Activated CD8-positive, alpha-beta memory T cell treated with anti-CD3 and anti-CD28 coated beads, Interleukin-2, amount 50 U/mL, for 48 hours (primary cell): ENCODE data around the gene RNF26.
A peak's percentile ranks its signal among the peaks of the same experiment; 100 is the strongest.

Source experiments
- DNase-seq: peaks from one replicate; pipeline ENCODE4 v3.0.0-alpha.2; 2020

The RNF26 gene

DNA sequence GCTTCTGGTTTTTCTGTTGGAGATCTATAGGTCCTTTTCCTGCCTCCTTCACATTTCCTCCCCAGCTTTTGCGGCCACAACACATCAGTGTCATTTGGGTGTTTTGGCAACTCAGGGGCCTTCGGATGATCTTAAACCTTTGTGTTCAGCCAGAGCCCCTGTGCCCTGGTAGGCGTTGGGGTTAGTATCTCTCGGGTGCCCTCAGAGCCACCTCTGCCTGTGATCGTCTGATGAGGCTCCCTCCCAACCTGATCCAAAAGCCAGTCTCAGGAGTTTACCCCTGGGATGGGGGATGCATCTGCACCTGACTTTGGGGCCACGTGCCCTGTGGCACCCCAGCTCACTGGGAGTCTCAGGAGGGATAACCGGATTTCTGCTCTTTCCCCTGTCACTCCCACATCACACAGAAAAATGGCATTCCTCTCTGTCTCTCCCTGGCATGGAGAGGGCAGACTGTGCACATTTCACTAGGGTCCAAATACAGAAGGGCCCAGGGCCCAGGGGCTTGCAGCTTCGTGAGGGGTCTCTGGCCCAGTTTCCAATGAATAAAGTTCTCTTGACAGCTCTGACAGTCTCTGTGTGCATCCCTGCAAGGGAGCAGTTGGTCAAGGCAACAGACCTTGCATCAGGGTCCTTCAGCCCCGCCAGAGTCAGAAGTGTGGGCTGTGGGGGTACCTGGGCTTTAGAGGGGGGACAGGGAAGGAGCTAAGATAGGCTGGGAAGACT is 2.6 kb downstream of the RNF26 start:
- DNase-seq = no peak

DNA sequence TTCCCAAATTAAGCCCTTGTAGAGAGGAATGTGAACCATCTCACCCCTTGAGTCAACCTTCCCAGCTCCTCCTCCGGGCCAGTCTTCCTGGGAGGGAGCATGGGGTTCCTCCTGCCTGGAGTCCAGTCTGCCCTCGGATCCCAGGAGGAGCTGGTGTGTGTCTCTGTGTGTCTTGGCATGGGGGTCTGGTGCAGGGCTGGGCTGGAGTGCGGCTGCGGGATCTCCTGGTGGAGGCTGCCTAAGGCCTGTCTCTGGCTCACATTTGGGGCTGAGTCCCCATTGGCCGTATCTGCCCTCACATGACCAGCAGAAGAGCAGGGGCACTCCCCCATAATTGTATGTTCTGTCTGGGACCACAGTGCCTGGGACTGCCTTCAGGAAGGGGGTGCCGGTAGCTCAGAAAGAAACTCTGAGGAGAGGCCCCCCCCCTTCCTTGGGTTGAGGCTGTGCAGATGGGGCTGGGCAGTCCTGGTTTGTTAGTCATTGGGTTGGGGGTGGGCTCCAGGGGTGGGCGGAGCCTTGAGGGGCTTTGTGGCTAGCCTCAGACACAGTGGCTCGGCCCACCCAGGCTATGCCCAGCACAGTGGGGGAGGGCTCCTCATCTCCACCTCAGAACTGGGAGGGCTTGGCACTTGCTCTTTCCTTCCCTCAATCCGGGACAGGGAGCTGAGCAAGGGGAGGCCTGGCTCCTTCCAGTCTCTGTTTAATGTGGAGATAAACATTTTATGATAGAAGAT is 3.4 kb downstream of the RNF26 start:
- DNase-seq = no peak

DNA sequence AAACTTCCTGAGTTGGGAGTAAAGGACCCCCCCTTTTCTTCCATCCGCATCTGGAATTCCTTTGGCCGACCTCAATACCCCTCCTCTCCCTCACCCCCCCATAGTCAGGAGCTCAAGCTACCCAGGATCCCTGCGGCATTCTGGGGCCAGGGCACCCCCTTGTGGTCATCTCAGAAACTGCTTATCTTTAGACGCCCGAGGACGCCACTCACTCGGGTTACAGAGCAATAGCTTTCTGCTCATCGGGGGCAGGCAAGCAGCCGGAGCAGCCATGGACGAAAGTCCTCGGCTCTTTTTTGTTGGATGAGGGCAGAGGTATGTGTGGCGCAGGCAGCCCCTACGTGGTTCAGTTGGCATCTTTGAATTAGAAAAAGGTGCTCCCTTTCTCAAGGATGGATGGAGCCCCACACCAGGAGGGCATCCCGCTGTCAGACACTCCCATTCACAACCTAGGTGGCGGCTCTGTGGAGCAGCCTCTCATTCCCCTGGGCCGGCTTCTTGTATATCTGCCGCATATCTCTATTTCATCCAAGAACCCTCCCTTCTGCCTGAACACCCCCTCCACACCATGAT is 4.1 kb downstream of the RNF26 start:
- DNase-seq = peak; percentile 85

DNA sequence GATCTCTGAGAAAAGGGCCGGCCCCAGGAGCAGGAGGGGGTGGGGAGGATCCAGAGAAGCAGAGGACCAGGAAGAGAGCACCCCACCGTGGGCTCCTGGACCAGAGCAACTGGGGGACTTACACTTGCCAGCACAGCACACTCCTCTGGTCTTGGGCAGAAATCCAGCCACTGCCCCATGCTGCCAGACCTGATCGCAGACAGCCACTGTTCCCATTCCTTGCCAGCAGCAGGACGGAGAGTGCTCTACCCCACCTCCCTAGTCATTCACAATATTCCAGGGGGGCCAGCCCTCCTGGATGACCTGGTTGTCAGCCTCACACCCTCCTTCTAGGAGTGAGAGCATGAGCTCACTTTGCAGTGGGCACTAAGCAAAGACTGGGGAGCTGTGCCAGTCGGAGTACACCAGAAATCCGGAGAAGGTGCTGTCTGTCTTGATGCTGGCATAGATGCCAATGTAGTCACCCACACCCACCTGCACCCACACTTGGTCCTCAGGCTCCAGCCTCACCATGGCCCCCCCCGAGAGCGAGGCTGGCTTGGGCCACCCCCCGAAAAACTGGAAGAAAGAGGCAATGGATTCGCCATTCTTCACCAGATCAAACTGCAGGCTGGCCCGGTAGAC is 4.8 kb downstream of the RNF26 start:
- DNase-seq = peak; percentile 56

GRCh38 chr11:119339589-119340334 is 5.4 kb downstream of the RNF26 start:
- peak; percentile 85 for DNase-seq

DNA sequence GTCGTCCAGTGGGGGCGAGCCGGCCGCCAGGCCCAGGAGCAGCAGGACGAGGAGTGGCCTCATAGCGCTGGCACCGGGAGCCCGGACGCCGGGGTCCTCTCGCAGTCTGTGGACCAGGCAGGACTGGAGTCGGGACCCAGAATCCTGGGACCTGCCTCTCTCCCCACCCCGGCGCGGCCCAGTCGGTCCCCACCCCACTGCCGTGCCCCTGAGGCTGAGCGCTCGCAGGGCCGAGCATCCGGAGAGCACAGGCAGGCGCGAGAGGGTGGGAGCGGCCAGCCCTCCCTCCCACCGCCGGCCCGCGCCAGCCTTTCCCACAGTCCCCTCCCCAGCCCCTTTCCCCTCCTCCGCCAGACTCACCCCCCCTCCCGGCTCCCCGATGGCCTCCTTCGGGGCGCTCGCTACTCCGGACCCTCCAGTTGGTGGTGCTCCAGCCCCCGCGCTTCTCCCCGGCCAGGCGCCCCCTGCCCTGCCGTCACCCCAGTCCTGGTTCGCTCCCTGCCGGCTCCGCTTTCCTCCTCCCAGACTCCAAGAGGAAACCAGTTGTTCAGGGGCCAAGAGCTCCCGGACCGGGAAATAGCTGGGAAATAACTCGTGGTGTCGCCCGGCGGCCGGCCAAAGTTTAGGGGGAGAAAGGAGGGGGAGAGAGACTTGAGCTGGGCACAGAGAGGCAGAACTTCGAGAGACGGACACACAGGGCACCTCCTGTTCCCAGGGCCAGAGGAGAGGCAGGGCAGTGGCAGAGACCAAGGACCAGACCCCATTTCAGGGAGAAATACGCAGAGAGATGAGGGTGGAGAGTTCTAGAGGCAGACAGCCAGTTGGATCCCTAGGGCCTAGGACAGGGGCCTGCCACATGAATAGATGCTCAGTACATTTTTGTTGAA is 6.3 kb downstream of the RNF26 start, which contains the start of gene C1QTNF5:
TSS of gene C1QTNF5 (minus strand) at position 549 of the 887 bp plus-strand sequence. CDS start at position 63, 486 bp downstream.
- peak; percentile 56 for DNase-seq

DNA sequence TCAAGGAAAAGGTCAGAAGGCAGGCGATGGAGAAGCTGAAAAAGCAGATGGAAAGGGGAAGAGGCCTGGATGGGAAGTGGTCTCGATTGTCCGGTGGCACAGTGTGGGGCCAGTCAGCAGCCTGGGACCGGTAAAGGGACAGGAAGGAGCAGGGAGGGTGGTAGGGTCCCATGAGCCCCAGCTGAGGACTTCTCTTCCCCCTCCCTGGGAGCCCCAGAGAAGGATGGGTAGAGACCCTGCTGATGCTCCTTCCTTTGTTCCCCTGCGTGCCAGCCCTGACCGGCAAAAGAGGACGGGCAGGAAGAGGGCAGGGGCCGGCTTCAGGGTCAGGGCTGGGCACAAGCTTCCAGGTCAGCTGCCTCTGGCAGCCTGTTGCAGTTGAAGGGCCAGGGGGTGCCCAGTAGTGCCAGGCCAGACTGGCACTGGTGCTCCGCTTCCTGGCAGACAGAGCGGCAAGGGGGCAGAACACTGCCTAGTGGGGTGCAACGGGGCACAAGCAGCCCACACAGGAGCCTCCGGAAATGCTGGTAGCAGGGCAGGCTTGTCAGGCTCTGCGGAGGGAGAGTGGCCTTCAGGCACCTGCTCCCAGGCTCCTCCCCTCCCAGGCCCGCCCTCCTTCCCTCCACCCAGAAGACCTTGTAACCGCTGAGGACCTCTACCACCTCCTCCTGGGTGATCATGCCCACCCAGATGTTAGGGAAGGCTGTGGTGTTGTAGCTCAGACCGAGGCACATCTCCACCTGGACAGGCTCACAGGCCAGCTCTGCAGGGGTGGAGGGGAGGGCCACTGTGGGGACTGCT is 7.1 kb downstream of the RNF26 start:
- no peak for DNase-seq

- DNase-seq = no peak
Observed at GRCh38 chr11:119342023-119342300, 7.6 kb downstream of the RNF26 start.

DNA sequence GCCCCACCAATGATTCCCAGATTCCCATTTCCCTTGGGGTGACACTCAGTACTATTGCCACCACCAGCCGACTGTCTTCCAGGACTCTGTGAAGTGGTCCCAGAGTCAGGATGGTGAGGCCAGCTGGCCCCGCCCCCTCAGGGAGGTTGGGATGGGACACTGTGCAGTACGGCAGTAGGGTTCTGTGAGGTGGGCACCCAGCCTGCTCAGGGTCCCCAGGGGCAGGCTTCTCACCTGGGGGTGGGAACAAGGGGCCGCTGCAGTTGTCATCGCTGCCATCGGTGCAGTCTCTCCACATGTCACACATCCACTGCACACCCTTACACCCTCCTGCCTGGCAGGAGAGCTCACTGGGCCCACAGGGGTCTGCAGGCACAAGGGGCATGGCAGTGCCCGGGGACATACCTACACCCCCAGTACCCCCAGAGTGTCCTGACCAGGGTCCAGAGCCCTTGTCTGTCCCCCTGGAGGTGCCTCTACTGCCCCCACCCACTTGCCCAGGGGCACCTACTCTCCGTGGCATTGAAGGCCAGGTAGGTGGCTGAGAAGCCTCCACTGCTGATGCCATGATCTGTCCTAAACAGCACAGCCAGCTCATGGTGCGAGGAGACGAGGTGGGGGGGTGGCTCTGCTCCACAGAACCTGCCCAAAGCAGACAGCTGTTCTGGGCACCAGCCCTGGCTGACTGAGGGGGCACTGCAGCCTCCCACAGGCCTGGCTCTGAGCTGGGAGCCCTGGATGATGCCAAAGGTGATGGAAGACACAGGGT is 8.2 kb downstream of the RNF26 start:
- no peak for DNase-seq

GRCh38 chr11:119343726-119344125 is 9.4 kb downstream of the RNF26 start:
- no peak for DNase-seq

DNA sequence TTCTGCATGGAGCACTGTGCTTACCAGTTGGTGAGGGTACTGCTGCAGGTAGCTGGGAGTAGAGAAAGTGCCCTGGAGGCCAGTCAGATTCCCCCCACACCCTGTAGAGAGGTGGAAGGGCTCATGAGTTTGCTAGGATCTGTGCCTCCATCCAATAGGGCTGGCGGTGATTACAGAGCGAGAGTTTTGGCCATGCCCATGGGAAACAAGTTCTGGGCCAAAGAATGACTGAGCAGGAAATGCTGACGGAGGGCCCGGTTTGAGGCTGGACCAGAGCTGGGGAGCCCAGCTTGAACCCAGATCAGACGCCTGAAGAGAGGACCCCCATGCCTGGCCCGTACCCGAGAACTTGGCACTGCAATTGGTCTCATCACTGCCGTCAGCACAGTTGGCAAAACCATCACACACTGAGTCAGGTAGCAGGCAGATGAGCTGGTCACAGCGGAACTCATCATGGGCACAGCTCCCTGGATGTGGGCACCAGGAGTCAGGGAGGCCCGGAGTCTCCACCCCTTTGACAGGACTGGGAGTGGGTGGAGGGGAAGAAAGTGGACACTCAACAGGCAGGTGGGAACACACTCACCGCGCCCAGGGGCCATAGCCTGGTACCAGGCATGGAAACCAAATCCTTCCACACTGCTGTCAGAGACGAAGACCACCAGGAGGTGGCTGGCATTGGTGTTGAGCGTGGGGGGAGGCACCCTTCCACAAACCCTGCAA is 10.1 kb downstream of the RNF26 start:
- DNase-seq = no peak

DNA sequence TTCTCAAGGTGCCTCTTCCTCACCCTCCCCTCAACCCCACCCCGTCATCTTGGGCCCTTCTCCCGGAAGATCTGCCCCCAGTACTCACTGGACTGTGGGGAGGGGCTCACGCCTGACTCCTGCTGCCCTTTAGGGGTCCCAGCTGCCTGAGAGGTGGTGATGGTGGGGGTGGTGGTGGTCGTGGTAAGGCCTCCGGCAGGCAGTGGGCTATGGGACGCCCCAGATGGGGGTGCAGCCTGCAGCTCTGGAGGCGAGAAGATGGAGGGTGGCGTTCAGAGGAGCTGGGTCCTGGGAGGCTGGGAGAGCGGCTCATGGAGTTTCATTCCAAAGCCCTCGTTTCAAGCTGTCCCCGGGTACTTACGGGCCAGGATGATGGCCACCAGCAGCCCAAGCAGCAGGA is 11.4 kb downstream of the RNF26 start:
- DNase-seq = no peak

GRCh38 chr11:119346605-119347004 is 12.3 kb downstream of the RNF26 start, which contains the start of gene MFRP:
Gene MFRP (minus strand): TSS chr11:119346705. CDS start chr11:119346513, 192 bp downstream.
- DNase-seq = no peak

GRCh38 chr11:119347242-119347641 is 12.9 kb downstream of the RNF26 start:
- no peak for DNase-seq

- no peak for DNase-seq
Observed at GRCh38 chr11:119347940-119348605, 13.7 kb downstream of the RNF26 start.

DNA sequence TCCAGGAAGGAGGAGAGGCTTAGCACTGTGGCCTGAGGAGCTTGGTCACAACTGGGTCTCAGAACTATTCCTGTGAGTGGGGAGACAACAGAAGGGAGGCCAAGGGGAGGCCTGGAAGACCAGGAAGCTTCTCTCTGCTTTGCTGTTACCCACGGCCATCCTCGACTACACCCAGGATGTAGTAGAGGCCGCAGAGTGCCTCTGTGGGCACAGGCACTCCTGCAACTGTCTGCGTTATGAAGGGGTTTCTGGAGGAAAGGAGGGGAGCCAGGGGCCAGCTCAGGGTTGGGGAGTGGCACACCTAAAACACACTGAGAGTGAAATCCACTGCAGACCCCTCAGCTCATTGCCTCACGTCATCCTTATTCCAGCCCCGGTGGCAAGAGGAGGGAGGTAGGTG is 16.0 kb downstream of the RNF26 start:
- no peak for DNase-seq

GRCh38 chr11:119351232-119351631 is 16.9 kb downstream of the RNF26 start:
- DNase-seq = no peak

GRCh38 chr11:119352857-119353260 is 18.5 kb downstream of the RNF26 start:
- no peak for DNase-seq
